Cortex of kidney (tissue), 1 donor: ENCODE results near the gene PIPOX.

Source experiments
- DNase-seq: peaks from one replicate; lab custom pipeline; 2025; lab: John Stamatoyannopoulos, UW

Gene PIPOX

GRCh38 chr17:29100296-29100695, 57.4 kb downstream of the PIPOX start:
- DNase-seq, result no peak

- no peak for DNase-seq
Observed at GRCh38 chr17:29102046-29102445, 59.1 kb downstream of the PIPOX start.

- DNase-seq, result no peak
Observed at GRCh38 chr17:29102741-29103181, 59.8 kb downstream of the PIPOX start.

- DNase-seq, result no peak
Observed at GRCh38 chr17:29103341-29103740, 60.4 kb downstream of the PIPOX start.
